SH-SY5Y (cell line): ENCODE measurements around the gene GPR132.

Experiments
- GATA2 ChIP-seq: IDR thresholded peaks from 2 replicates; pipeline ENCODE4 v1.6.1; 2011; ENCODE audit warnings: mild to moderate bottlenecking, low read depth, low read length
- GATA3 ChIP-seq: IDR thresholded peaks from 2 replicates; pipeline ENCODE4 v1.6.1; 2011; ENCODE audit warnings: low read depth, mild to moderate bottlenecking, low read length, moderate library complexity

DNA sequence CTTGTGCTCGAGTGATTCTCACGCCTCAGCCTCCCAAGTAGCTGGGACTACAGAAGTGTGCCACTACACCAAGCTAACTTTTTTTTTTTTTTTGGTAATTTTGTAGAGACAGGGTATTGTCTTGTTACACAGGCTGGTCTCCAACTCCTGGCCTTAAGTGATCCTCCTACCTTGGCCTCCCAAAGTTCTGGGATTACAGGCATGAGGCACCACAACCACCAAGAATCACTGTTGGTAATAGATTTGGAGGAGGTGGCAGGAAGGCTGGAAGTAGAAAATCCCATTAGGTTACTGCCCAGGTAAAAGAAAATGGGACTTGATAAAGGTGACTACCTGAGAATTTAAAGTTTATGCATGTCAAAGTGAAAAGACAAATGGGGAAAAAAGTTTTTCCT, 43.0 kb downstream of the GPR132 start:
- TF ChIP-seq GATA2 (no peak), GATA3 (no peak)
